C4-2B (cell line): ENCODE measurements around the gene MTHFS.

Experiments used
- ZFX ChIP-seq: fragments of 450-650 bp; IDR thresholded peaks from 2 replicates; pipeline ENCODE4 v1.6.1; 2017
- TF ChIP-seq, protein P1 (sequence below): fragments of 450-650 bp; conservative IDR thresholded peaks from 2 replicates; pipeline ENCODE4 v1.5.1; 2017; ENCODE audit warnings: mild to moderate bottlenecking

DNA sequence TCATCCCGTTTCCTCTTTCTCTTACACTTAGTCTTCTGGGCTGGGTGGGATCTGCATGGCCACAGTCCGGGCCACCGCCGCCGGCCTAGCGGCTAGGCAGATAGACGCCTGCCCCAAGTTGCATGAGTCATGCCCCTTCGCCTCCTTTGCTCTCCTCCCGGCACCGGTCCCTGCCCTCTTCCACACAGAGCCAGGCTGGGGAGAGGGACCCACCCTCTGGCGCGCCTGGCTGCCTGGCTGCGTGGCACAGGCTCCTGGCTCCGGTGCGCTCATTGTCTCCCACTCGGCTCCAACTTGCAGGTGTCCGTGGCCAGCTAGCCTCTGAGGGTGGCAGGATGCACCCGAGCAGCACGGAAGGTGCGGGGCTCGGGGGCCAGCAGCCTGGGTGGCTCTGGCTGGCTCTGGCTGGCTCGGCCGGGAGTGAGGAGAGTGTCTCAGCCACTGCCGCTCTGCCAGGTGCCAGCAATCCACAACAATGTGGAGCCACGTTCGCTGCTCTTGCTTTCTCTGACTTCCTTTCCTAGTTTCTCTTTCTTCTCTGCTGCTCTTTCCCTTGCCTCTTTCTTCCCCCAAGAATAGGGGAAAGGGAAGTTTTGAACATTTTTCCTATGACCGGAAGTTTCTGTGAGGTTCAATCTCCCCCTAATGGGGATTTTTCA lies 22.4 kb upstream of the MTHFS start:
- TF ChIP-seq, protein P1, sequence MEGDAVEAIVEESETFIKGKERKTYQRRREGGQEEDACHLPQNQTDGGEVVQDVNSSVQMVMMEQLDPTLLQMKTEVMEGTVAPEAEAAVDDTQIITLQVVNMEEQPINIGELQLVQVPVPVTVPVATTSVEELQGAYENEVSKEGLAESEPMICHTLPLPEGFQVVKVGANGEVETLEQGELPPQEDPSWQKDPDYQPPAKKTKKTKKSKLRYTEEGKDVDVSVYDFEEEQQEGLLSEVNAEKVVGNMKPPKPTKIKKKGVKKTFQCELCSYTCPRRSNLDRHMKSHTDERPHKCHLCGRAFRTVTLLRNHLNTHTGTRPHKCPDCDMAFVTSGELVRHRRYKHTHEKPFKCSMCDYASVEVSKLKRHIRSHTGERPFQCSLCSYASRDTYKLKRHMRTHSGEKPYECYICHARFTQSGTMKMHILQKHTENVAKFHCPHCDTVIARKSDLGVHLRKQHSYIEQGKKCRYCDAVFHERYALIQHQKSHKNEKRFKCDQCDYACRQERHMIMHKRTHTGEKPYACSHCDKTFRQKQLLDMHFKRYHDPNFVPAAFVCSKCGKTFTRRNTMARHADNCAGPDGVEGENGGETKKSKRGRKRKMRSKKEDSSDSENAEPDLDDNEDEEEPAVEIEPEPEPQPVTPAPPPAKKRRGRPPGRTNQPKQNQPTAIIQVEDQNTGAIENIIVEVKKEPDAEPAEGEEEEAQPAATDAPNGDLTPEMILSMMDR = no peak
- no peak for TF ChIP-seq ZFX
